IPS-11a (cell line): ENCODE results near the gene JAM3.
"Not testable (repeated sequence)": the region's sequence is repeated elsewhere in the genome, so short reads cannot be mapped to it uniquely, and the experiment has no call there.

Experiments
- H3K4me3 ChIP-seq: one replicate; pipeline ENCODE4 v1.5.1; 2013; ENCODE audit warnings: low read depth, low read length, control low read depth

JAM3 gene

GRCh38 chr11:134098566-134099184 is 29.8 kb downstream of the JAM3 start:
- no peak overlapping the region for H3K4me3 ChIP-seq

DNA sequence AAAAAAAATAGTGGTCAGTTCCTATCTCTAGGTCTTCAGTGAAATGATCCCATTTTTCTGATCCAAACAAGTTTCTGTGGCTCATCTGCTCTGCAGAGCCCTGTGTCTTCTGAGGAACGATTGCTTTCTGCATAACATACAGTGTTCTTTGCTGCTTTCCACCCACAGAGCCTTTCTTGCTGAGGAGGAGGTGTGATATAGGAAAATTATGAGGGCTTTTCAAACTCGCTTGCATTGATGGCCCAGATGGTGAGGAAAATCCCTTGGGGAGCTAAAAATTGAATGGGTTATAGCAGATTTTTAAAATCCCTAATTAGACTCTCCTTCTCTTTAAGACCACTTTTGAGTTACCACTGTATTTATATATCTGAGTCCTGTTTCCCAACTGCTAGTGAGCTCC is 31.3 kb downstream of the JAM3 start:
- H3K4me3 ChIP-seq = no peak overlapping the region

GRCh38 chr11:134101282-134101681 is 32.4 kb downstream of the JAM3 start:
- no peak overlapping the region for H3K4me3 ChIP-seq

DNA sequence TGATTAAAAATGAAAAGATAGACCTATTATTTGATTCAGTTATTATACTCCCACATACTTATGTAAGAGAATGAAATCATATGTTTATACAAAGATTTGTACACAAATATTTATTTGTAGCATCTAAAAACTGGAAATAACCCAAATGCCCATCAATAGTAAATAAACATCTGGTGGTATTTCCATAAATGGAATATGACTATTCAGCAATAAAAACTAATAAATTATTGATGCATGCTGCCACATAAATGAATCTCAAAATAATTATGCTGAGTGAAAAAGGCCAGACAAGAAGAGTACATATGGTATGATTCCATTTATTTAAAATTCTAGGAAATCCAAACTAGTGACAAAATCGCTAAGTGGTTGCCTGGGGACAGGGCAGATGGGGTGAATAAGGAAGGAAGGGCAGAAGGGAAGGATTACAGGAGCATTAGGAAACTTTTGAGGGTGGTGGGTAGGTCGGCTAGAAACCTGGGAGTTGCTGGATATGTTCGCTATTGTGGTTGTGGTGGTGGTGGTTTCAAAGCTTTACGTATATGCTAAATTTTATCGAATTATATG is 41.5 kb downstream of the JAM3 start:
- H3K4me3 ChIP-seq = no peak overlapping the region

GRCh38 chr11:134113787-134114186 is 44.9 kb downstream of the JAM3 start:
- H3K4me3 ChIP-seq = not testable (repeated sequence)

- no peak overlapping the region for H3K4me3 ChIP-seq
These were observed 47.3 kb downstream of the JAM3 start for GRCh38 chr11:134116210-134116609.

GRCh38 chr11:134118006-134118405 is 49.1 kb downstream of the JAM3 start:
- no peak overlapping the region for H3K4me3 ChIP-seq

DNA sequence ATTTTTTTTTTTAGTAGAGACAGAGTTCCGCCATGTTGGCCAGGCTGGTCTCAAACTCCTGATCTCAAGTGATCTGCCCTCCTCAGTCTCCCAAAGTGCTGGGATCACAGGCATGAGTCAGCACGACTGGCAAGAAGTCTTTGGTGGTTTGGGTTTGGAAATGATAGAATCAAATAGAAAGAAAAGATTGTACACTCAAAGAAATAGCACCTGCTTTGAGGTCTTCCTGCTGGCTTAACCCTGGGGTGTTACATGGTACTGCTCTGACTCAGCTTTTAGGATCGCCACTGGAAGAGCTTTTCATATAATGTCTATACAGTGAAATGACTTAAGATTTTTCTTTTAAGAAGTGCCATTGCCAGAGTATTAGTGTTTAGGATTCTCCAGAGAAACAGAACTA is 50.2 kb downstream of the JAM3 start:
- H3K4me3 ChIP-seq = no peak overlapping the region

DNA sequence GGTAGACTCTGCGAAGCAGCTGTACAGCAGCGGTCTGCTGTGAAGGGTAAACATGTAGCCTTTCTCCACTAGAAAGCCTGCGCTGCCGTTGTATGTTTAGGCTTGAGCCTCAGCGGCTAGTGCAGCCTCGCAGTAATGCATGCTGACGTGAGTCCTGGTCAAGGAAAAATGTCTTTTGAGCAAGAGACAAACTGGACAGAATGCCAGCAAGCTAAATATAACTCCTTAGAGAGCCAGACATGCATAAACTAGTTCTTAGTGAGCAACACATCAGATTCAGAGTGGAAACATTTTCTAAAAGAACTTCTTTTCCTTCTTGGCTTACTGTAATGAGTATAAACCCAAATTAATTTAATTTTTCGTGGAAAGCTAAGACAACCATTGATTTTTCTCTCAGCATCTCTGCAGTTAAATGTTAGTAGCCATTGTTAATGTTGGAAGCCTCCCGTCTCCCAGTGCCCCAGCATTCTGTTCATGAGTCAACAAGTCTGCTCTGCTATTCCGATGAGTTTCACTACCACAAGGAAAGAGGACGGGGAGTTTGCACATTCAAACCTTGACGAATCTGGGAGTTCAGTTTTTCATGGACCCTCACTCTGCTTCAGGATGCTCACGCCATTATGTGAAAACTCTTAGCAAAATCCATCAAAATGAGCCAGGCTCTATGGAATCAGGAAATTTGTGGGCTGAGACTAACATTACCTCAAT is 51.4 kb downstream of the JAM3 start:
- no peak overlapping the region for H3K4me3 ChIP-seq

DNA sequence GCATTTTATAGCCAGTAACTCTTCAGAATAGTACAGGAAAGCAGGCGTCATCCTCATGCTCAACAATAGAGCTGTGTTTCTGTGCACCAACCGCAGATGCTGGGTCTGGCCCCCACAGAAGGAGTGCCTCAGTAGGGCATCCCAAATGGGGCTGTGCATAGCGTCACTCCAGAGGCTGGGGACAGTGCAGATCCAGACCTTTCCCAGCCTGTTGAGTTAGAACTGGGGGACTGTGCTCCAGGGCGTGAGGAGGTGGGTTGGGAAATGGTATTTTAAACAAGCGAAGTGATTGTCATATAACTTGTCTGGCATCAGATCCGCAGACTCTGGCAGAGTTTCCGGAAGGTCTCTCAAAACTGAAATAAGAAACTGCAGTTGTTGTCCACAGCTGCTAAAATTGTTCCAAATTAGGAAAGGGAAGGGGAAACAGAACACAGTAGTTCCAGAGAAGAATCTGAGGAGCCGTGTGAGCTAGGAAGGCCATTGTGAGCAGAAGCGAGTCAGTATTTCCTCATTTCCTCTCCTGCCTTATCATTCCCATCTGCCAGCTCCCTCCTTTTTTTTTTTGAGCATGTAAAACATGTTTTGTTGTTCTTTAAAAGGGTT is 52.2 kb downstream of the JAM3 start:
- H3K4me3 ChIP-seq = no peak overlapping the region

GRCh38 chr11:134124660-134125451 is 56.0 kb downstream of the JAM3 start:
- no peak overlapping the region for H3K4me3 ChIP-seq

DNA sequence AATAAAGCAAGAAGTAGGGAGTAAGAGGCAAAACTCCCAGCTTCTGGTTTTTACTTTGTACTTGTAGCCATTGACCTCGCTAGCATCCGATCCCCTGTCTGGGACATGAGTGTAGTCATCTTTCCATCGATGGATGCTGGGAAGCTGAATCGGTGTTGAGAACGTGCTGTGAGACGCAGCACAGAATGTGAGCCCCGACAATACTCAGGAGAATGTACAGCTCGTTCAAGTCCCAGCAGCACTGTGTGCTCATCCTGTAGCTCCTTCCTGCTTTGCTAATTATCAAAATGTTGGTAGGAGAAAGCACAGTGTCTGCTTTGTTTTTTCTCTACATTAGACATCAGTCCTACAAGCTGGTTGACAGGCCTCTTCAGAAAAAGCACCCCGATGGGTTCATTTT is 56.6 kb downstream of the JAM3 start:
- no peak overlapping the region for H3K4me3 ChIP-seq

GRCh38 chr11:134126217-134126822 is 57.4 kb downstream of the JAM3 start:
- H3K4me3 ChIP-seq = no peak overlapping the region

- no peak overlapping the region for H3K4me3 ChIP-seq
These were observed 62.9 kb downstream of the JAM3 start for GRCh38 chr11:134131628-134132244.

DNA sequence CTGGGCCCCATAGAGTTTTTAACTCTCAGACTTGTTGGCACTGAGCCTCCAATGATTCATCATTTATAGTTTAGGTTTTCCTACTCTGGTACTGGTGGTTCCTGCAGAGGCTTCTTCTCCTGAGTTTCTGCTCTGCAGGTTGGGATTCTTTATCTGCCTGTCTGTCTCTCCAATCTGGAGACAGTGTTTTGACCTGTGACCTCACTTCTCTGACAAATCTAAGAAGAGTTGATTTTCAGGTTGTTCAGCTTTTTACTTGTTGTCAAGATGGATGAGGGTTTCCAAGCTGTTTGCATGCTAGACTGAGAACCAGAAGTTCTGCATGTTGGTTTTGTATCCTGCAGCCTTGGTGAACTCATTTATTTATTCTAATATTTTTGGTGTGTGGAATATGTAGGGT is 63.9 kb downstream of the JAM3 start:
- no peak overlapping the region for H3K4me3 ChIP-seq

- no peak overlapping the region for H3K4me3 ChIP-seq
These were observed 65.3 kb downstream of the JAM3 start for GRCh38 chr11:134134167-134134566.

DNA sequence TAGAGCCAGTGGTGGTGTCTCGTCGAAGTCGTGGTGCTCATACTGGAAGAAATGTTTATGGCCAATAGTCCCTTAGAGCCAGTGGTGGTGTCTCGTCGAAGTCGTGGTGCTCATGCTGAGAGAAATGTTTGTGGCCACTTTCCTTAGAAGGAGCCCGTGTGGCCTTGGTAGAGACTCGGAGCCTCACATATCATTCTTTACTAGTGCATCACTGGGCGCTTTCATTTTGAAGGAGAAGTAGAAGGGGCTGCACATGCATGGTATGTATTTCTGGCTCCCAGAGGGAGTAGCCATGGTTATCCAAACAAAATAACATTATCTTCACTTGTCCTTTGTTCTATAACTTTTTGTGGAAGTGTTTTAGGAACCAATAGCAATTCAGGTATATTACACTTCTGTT is 69.5 kb downstream of the JAM3 start:
- no peak overlapping the region for H3K4me3 ChIP-seq

GRCh38 chr11:134139303-134139872 is 70.5 kb downstream of the JAM3 start:
- no peak overlapping the region for H3K4me3 ChIP-seq

- no peak overlapping the region for H3K4me3 ChIP-seq
These were observed 71.0 kb downstream of the JAM3 start for GRCh38 chr11:134139873-134140331.

DNA sequence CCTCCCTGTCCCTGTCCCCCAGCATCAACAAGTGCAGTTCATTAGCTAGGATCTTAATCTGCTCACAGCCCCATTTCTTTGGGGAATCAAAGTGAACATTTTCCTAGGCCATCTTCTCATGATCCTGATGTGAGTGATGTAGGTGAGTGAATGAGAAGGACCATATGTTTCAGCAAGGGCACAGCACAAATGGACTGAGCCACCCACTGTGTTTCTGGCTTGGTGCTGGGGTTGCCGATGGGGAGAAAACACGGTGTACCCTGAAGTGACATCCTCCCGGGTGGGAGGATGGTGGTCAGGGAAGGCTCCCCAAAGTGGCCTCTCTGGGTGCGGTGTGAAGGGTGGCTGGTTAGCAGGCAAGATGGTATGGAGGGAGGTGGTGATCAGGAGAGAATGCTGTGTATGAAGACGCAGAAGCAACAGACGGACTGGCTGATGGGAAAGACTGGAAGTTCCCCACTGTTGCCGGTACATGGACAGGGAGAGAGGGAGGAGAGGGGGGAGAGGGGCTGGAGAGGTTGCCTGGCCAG is 72.2 kb downstream of the JAM3 start:
- no peak overlapping the region for H3K4me3 ChIP-seq
